Measurements from ENCODE around the gene TENM4. TPM values are rescaled to one million over a fixed set of nuclear protein-coding genes. Genes with fewer than 3 reads are reported as not detected.

TENM4 gene
- total and polyA plus RNA-seq, 2 of the 8 experiments (the other 6 are each of a cell fraction or from before 2014, with no cell fraction given) = 3.5 to 7.2 TPM

- no peak overlapping the region for H3K4me3 ChIP-seq (ENCODE audit: extremely low read depth in 1 of 4, insufficient read depth in 2 of 4, low read depth in 3 of 4, low read length in 4 of 4)
- POLR2A ChIA-PET (ENCODE audit: partially characterized antibody) = no interaction called here
- H3K27ac ChIP-seq (ENCODE audit: low read depth, low read length) = no peak overlapping the region
- no peaks in the 10 kb centered on the region for H4K20me1 ChIP-seq (replicated peaks in 1 of 2; ENCODE audit: control insufficient read depth in 1 of 2, insufficient read depth in 2 of 2, low read length in 2 of 2)
- H3K23me2 ChIP-seq (ENCODE audit: low read depth, low read length) = no peaks in the 10 kb centered on the region; the same call in 1 of the 2 replicates
- no peaks in the 10 kb centered on the region for H3K79me1 ChIP-seq (ENCODE audit: low read depth, low read length)
- no peak overlapping the region for H3K4ac ChIP-seq (replicated peaks; ENCODE audit: insufficient read length, low read depth, low read length)
- FAIRE-seq (no peak), DNase-seq (ENCODE audit: low read depth in 1 of 2, low spot score in 2 of 2) (no peak)
- no peak overlapping the region for H3K56ac ChIP-seq (replicated peaks; ENCODE audit: insufficient read length, low read depth, low read length)
- H3K79me2 ChIP-seq (ENCODE audit: control insufficient read depth in 1 of 2, insufficient read depth in 2 of 2, low read length in 2 of 2) = no peaks in the 10 kb centered on the region
- H2BK20ac ChIP-seq (ENCODE audit: low read length) = no peak overlapping the region
- TF ChIP-seq RBBP5 (IDR thresholded peaks at IDR 0.05; ENCODE audit: borderline replicate concordance, low read depth, low read length) (no peak), CHD2 (IDR thresholded peaks at IDR 0.05; ENCODE audit: low read length) (no peak), JUN (IDR thresholded peaks at IDR 0.05; ENCODE audit: low read depth, low read length) (no peak), BRCA1 (IDR thresholded peaks at IDR 0.05; ENCODE audit: low read depth, low read length) (no peak), CREB1 (IDR thresholded peaks at IDR 0.05) (no peak), TAF7 (optimal IDR thresholded peaks at IDR 0.05; ENCODE audit: borderline replicate concordance, low read depth, low read length) (no peak), TAF1 (IDR thresholded peaks at IDR 0.05; ENCODE audit: low read depth, low read length) (no peak), EZH2 (IDR thresholded peaks at IDR 0.05; ENCODE audit: low read depth, low read length, severe bottlenecking) (no peak), SP1 (IDR thresholded peaks at IDR 0.05; ENCODE audit: low read depth, low read length) (no peak), KDM4A (IDR thresholded peaks at IDR 0.05; ENCODE audit: low read depth, low read length, severe bottlenecking) (no peak), SUZ12 (IDR thresholded peaks at IDR 0.05; ENCODE audit: low read length) (no peak), KDM5A (IDR thresholded peaks at IDR 0.05; ENCODE audit: low read length) (no peak)
- no peak overlapping the region for H4K91ac ChIP-seq (replicated peaks; ENCODE audit: insufficient read length, low read length)
- no peak overlapping the region for H2BK120ac ChIP-seq (replicated peaks; ENCODE audit: low read depth, low read length)
- H3K27me3 ChIP-seq (replicated peaks in 1 of 4; ENCODE audit: control insufficient read depth in 3 of 4, extremely low read depth in 1 of 4, insufficient read depth in 3 of 4, low read length in 3 of 4) = no peaks in the 10 kb centered on the region
- CTCF ChIA-PET (ENCODE audit: partially characterized antibody) = interaction anchor here (0.6 to 5.5 kb wide), 6 partner anchors 9 to 318 kb away, joined by 3 to 24 read pairs (median 4); no protein-coding TSS in a partner anchor
- no peak overlapping the region for H4K8ac ChIP-seq (ENCODE audit: extremely low read depth, insufficient read depth, low read length)
- no peak overlapping the region for H3K4me2 ChIP-seq (ENCODE audit: insufficient read depth in 1 of 2, low read depth in 2 of 2, low read length in 2 of 2)
- H3K18ac ChIP-seq (ENCODE audit: extremely low read depth, low read length) = no peak overlapping the region
- H3K36me3 ChIP-seq (ENCODE audit: control insufficient read depth in 2 of 4, insufficient read depth in 4 of 4, low read length in 3 of 4) = no peaks in the 10 kb centered on the region
- H3K14ac ChIP-seq (ENCODE audit: insufficient read length) = no peak overlapping the region
- H2BK12ac ChIP-seq (ENCODE audit: low read depth, low read length) = no peak overlapping the region
- 86% methylated on average over 2 of the region's 2 CpGs; no CpG with 5 or more reads in 1 of the 2 experiments for WGBS, 2 experiments (ENCODE audit: extremely low coverage in 1 of 2, insufficient coverage in 1 of 2, insufficient read length in 1 of 2, insufficient replicate concordance in 2 of 2, low coverage in 1 of 2, low lambda C conversion rate in 2 of 2, missing lambda C conversion rate in 1 of 2)
- no peak overlapping the region for H3K9ac ChIP-seq (replicated peaks in 1 of 4; ENCODE audit: extremely low read depth in 1 of 4, low read depth in 3 of 4, low read length in 3 of 4)
- no peak overlapping the region for H2BK15ac ChIP-seq (ENCODE audit: low read length)
- H3K4me1 ChIP-seq (replicated peaks in 1 of 4; ENCODE audit: control insufficient read depth in 3 of 4, insufficient read depth in 4 of 4, low read length in 3 of 4) = peaks cover 0 to 17% (median 10%) of the 10 kb centered on the region in 4 experiments; a peak in 3 of 7 replicates
- H2AK5ac ChIP-seq (ENCODE audit: low read depth, low read length) = no peak overlapping the region
- H3K9me3 ChIP-seq (ENCODE audit: insufficient read depth in 2 of 2, low read depth in 1 of 2, low read length in 1 of 2) = no peaks in the 10 kb centered on the region
- no peak overlapping the region for H2BK5ac ChIP-seq (ENCODE audit: low read depth, low read length)
- no peak overlapping the region for H2AFZ ChIP-seq (ENCODE audit: low read length)
- no peak overlapping the region for H3K23ac ChIP-seq (ENCODE audit: insufficient read length)
- H4K5ac ChIP-seq (ENCODE audit: insufficient read length, low read depth, low read length) = no peak overlapping the region
These were observed 69.1 kb downstream of the TENM4 start for GRCh38 chr11:79371724-79372123.
